Neural cell (in vitro differentiated cells): ENCODE data around the gene CDK1. TPM values are rescaled to one million over a fixed set of nuclear protein-coding genes. Genes with fewer than 3 reads are reported as not detected.

Experiments
- H2AFZ ChIP-seq: fragments of 200-600, 300-800 bp; sonication (generic), shearing (Covaris generic); 2 replicates; pipeline ENCODE4 v1.6.0; 2014; ENCODE audit warnings: low read depth, mild to moderate bottlenecking, antibody characterized with exemption, low read length, moderate library complexity
- H3F3A ChIP-seq: fragments of 200-600 bp; shearing (Covaris generic); 2 replicates; pipeline ENCODE4 v1.6.1; 2016; ENCODE audit warnings: mild to moderate bottlenecking, moderate library complexity, mixed read lengths, antibody characterized with exemption, low read length; ENCODE audit not compliant: insufficient read depth, poor library complexity, severe bottlenecking
- H3K27ac ChIP-seq: fragments of 200-600, 300-800 bp; sonication (generic), shearing (Covaris generic); 2 replicates; pipeline ENCODE4 v1.5.1; 2014; ENCODE audit warnings: mild to moderate bottlenecking, low read length, moderate library complexity
- H3K27me3 ChIP-seq: fragments of 300-800, 200-600 bp; sonication (generic), shearing (Covaris generic); 2 replicates; pipeline ENCODE4 v1.6.0; 2014; ENCODE audit warnings: mild to moderate bottlenecking, low read depth, low read length, moderate library complexity; ENCODE audit not compliant: insufficient read depth
- H3K36me3 ChIP-seq: fragments of 300-800, 200-600 bp; sonication (generic), shearing (Covaris generic); 2 replicates; pipeline ENCODE4 v1.5.1; 2014; ENCODE audit warnings: mild to moderate bottlenecking, antibody characterized with exemption, low read length, moderate library complexity; ENCODE audit not compliant: insufficient read depth
- H3K4me2 ChIP-seq: fragments of 300-800, 200-600 bp; sonication (generic), shearing (Covaris generic); 2 replicates; pipeline ENCODE4 v1.6.0; 2014; ENCODE audit warnings: mild to moderate bottlenecking, low read length
- H3K4me3 ChIP-seq: fragments of 300-800, 200-600 bp; sonication (generic), shearing (Covaris generic); 2 replicates; pipeline ENCODE4 v1.5.1; 2014; ENCODE audit warnings: mild to moderate bottlenecking, low read length, moderate library complexity
- H3K79me2 ChIP-seq: fragments of 200-600 bp; shearing (Covaris generic); replicated peaks from 2 replicates; pipeline ENCODE4 v1.6.0; 2014; ENCODE audit warnings: mild to moderate bottlenecking, low read length, moderate library complexity; ENCODE audit not compliant: insufficient read depth
- H3K9ac ChIP-seq: fragments of 300-800, 200-600 bp; sonication (generic), shearing (Covaris generic); 2 replicates; pipeline ENCODE4 v1.6.1; 2016; ENCODE audit warnings: mild to moderate bottlenecking, low read length, mixed read lengths
- H3K9me2 ChIP-seq: fragments of 200-600 bp; shearing (Covaris generic); 2 replicates; pipeline ENCODE4 v1.6.1; 2016; ENCODE audit warnings: mild to moderate bottlenecking, low read length, mixed read lengths; ENCODE audit not compliant: insufficient read depth
- H3K9me3 ChIP-seq: fragments of 200-600, 300-800 bp; sonication (generic), shearing (Covaris generic); 2 replicates; pipeline ENCODE4 v1.6.1; 2016; ENCODE audit warnings: mild to moderate bottlenecking, mixed run types, low read length, moderate library complexity, mixed read lengths
- H4K20me1 ChIP-seq: fragments of 200-600 bp; shearing (Covaris generic); 2 replicates; pipeline ENCODE4 v1.6.1; 2016; ENCODE audit warnings: mild to moderate bottlenecking, mixed run types; ENCODE audit not compliant: insufficient read depth
- CTCF ChIP-seq: fragments of 450-650 bp; IDR thresholded peaks from 2 replicates; pipeline ENCODE4 v1.5.1; 2014; ENCODE audit warnings: antibody characterized with exemption, mild to moderate bottlenecking, moderate library complexity; ENCODE audit not compliant: poor library complexity, severe bottlenecking
- EP300 ChIP-seq: fragments of 450-650 bp; conservative IDR thresholded peaks from 2 replicates; pipeline ENCODE4 v1.6.1; 2014; ENCODE audit warnings: antibody characterized with exemption, mild to moderate bottlenecking, moderate library complexity; ENCODE audit not compliant: poor library complexity, severe bottlenecking
- EZH2 ChIP-seq: fragments of 200-600, 300-800 bp; shearing (Covaris generic), sonication (generic); IDR thresholded peaks from 2 replicates; pipeline ENCODE4 v1.6.1; 2014; ENCODE audit warnings: antibody characterized with exemption, low read length, borderline replicate concordance, mild to moderate bottlenecking; ENCODE audit not compliant: insufficient read depth, poor library complexity, severe bottlenecking
- MXI1 ChIP-seq: fragments of 450-650 bp; conservative IDR thresholded peaks from 2 replicates; pipeline ENCODE4 v1.6.1; 2014; ENCODE audit warnings: antibody characterized with exemption, mild to moderate bottlenecking; ENCODE audit not compliant: poor library complexity, severe bottlenecking
- POLR2AphosphoS5 ChIP-seq: IDR thresholded peaks from 2 replicates; pipeline ENCODE4 v1.6.1; 2012
- RAD21 ChIP-seq: fragments of 450-650 bp; conservative IDR thresholded peaks from 2 replicates; pipeline ENCODE4 v1.6.1; 2014; ENCODE audit warnings: antibody characterized with exemption, mild to moderate bottlenecking, moderate library complexity
- REST ChIP-seq: IDR thresholded peaks from 2 replicates; pipeline ENCODE4 v1.6.1; 2012; ENCODE audit warnings: borderline replicate concordance
- SMC3 ChIP-seq: fragments of 450-650 bp; conservative IDR thresholded peaks from 2 replicates; pipeline ENCODE4 v1.6.1; 2014; ENCODE audit warnings: antibody characterized with exemption, mild to moderate bottlenecking, moderate library complexity; ENCODE audit not compliant: poor library complexity
- TAF1 ChIP-seq: IDR thresholded peaks from 2 replicates; pipeline ENCODE4 v1.6.1; 2012; ENCODE audit warnings: low read depth
- polyA plus RNA-seq: library from polyadenylated mRNA; depleted of rRNA; stranded (reverse); fragments of >200 nt; gene quantifications from 2 replicates; pipeline ENCODE4 v1.2.3, GENCODE V29; 2014

The CDK1 gene
- polyA plus RNA-seq, 1 donor from 2014 or later = 4.0 TPM

GRCh38 chr10:60759181-60759580 is 19.1 kb upstream of the CDK1 start:
- Histone ChIP-seq H3K36me3 (no peaks in the 10 kb centered on the region), H3K4me3 (no peak overlapping the region), H3K4me2 (no peak overlapping the region), H3K27me3 (no peaks in the 10 kb centered on the region), H2AFZ (no peak overlapping the region), H3K79me2 (no peaks in the 10 kb centered on the region), H3F3A (no peaks in the 10 kb centered on the region), H3K9me3 (no peaks in the 10 kb centered on the region), H3K27ac (no peak overlapping the region), H4K20me1 (no peaks in the 10 kb centered on the region), H3K9me2 (no peaks in the 10 kb centered on the region), H3K9ac (no peak overlapping the region)
- TF ChIP-seq CTCF (no peak), EP300 (no peak), TAF1 (no peak), MXI1 (no peak)

- Histone ChIP-seq H2AFZ (no peak overlapping the region), H3K9me3 (no peaks in the 10 kb centered on the region), H3K4me3 (no peak overlapping the region), H3K36me3 (no peaks in the 10 kb centered on the region), H3K27ac (no peak overlapping the region), H3K4me2 (no peak overlapping the region), H3K79me2 (no peaks in the 10 kb centered on the region), H3K9me2 (no peaks in the 10 kb centered on the region), H3F3A (no peaks in the 10 kb centered on the region), H4K20me1 (no peaks in the 10 kb centered on the region), H3K27me3 (no peaks in the 10 kb centered on the region), H3K9ac (no peak overlapping the region)
- TF ChIP-seq EP300 (peak; percentile 43), SMC3 (no peak), CTCF (no peak)
Observed at GRCh38 chr10:60760711-60761210, 17.5 kb upstream of the CDK1 start.

GRCh38 chr10:60762554-60762953 is 15.7 kb upstream of the CDK1 start:
- Histone ChIP-seq H3K4me2 (no peak overlapping the region), H4K20me1 (no peaks in the 10 kb centered on the region), H3K9me3 (no peaks in the 10 kb centered on the region), H3K27ac (no peak overlapping the region), H2AFZ (no peak overlapping the region), H3K79me2 (no peaks in the 10 kb centered on the region), H3K27me3 (no peaks in the 10 kb centered on the region), H3K36me3 (no peaks in the 10 kb centered on the region), H3K9ac (no peak overlapping the region), H3K9me2 (no peaks in the 10 kb centered on the region), H3F3A (no peaks in the 10 kb centered on the region), H3K4me3 (no peak overlapping the region)
- TF ChIP-seq RAD21 (no peak), SMC3 (no peak), POLR2AphosphoS5 (no peak), REST (no peak), MXI1 (no peak), TAF1 (no peak), EZH2 (no peak), EP300 (no peak), CTCF (no peak)
